EL (cell line): ENCODE measurements around the gene ZNF407.

Source experiments
- DNase-seq: peaks from one replicate; pipeline ENCODE4 v3.0.0-alpha.2; 2016

ZNF407 gene

DNA sequence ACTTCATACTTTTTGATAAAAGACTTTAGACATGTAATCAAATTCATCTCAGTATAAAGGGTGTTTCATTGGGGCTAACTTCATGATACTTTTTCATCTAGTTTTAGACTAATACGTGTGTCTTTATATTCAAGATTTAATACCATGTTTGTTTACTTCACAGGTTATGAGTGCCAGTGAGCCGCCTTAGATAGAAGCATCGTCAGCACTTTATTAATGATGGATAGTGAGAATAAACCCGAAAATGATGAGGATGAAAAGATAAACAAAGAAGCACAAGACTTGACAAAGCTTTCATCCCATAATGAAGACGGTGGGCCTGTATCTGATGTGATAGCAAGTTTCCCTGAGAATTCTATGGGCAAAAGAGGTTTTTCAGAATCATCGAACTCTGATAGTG is 33.1 kb downstream of the ZNF407 start:
- no peak for DNase-seq

DNA sequence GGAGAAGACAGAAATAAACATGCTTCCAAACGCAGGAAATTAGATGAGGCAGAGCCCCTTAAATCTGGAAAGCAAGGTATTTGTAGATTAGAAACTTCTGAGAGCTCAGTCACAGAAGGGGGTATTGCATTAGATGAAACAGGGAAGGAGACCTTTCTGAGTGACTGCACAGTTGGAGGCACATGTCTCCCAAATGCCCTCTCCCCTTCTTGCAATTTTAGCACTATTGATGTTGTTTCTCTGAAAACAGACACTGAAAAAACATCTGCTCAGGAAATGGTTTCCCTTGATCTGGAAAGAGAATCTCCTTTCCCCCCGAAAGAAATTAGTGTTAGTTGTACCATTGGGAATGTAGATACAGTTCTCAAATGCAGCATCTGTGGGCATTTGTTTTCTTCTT is 33.5 kb downstream of the ZNF407 start:
- no peak for DNase-seq

DNA sequence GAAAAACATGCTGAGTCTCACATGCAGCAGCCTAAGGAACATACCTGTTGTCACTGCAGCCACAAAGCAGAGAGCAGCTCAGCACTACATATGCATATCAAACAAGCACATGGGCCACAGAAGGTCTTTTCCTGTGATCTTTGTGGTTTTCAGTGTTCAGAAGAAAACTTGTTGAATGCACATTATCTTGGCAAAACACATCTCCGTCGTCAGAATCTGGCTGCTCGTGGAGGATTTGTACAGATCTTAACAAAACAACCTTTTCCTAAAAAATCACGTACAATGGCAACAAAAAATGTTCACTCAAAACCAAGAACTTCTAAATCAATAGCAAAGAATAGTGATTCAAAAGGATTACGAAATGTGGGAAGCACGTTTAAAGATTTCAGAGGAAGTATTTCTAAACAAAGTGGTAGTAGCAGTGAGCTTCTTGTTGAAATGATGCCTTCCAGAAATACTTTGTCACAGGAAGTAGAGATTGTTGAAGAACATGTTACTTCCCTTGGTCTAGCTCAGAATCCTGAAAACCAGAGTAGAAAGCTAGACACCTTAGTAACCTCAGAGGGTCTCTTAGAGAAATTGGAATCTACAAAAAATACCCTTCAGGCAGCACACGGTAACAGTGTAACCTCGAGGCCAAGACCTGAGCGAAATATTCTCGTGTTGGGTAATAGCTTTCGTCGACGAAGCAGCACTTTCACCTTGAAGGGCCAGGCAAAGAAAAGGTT is 34.1 kb downstream of the ZNF407 start:
- DNase-seq = peak; percentile 50

DNA sequence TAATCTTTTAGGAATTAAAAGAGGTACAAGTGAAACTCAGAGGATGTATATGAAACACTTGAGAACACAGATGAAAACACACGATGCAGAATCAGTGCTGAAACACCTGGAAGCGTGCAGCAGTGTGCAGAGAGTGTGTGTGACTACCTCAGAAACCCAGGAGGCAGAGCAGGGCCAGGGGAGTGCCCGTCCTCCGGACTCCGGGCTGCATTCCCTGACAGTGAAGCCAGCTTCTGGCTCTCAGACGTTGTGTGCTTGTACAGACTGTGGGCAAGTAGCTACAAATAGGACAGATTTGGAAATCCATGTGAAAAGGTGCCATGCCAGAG is 34.6 kb downstream of the ZNF407 start:
- no peak for DNase-seq

DNA sequence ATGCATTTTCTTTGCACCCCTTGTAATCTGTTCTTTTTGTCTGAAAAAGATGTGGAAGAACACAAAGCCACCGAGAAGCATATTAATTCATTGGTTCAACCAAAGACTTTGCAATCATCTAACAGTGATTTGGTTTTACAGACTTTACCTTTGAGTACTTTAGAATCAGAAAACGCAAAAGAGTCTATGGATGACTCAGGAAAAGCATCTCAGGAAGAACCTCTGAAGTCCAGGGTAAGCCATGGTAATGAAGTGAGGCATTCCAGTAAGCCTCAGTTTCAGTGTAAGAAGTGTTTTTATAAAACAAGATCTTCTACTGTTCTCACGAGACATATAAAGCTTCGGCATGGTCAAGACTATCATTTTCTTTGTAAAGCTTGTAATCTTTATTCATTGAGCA is 35.2 kb downstream of the ZNF407 start:
- DNase-seq = no peak

DNA sequence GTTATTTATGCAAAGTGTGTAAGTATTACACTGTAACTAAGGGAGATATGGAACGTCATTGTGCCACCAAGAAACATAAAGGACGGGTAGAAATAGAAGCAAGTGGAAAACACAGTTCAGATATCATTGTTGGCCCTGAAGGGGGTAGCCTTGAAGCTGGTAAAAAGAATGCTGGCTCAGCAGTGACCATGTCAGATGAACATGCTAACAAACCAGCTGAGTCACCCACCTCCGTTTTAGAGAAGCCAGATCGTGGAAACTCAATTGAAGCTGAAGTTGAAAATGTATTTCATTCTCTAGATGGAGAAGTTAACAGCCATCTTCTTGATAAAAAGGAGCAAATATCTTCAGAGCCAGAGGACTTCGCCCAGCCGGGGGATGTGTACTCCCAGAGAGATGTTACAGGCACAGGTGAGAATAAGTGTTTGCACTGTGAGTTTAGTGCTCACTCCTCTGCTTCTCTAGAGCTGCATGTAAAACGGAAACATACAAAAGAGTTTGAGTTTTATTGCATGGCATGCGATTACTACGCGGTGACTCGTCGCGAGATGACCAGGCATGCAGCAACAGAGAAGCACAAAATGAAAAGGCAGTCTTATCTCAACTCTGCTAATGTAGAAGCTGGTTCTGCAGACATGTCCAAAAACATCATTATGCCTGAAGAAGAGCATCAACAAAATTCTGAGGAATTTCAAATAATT is 36.1 kb downstream of the ZNF407 start:
- DNase-seq = peak; percentile 55

DNA sequence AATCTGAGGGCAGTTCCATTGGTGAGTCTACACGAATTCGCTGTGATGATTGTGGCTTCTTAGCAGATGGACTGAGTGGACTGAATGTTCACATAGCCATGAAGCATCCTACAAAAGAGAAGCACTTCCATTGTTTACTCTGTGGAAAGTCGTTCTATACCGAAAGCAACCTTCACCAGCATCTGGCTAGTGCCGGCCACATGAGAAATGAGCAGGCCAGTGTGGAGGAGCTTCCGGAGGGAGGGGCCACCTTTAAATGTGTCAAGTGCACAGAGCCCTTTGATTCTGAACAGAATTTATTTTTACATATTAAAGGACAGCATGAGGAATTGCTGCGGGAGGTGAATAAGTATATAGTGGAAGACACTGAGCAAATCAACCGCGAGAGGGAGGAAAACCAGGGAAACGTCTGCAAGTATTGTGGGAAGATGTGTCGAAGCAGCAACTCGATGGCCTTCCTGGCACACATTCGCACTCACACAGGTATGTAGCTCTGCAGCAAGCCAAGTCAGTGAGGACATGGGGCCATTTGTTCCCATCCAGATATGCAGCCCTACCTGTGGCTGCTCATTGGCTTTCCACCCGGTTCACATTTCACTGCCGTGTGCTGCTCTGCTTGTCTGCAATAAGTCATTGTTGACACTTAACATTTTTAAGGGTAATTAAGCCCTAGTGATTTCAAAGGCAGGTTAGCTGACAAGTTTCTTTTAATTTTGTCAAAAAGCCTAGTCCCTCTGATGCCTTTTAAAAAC is 37.7 kb downstream of the ZNF407 start:
- no peak for DNase-seq

DNA sequence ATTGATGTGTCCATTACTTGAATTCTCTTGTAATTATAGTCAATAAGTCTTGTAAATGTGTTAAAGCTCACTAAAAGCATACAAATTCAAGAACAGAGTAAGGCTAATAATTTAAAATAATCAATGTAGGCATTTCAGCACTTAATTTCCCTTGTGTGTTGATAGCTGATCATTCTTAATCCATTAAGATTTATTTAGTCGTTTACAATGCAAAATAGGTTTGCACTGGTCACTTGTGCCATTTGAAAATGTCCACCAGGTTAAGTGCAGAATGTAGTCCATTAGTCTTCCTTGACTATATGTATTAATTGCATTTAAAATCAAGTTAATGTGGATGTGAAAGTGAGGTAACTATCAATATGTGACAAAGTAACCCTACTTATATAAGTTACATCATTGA is 39.4 kb downstream of the ZNF407 start:
- DNase-seq = no peak

DNA sequence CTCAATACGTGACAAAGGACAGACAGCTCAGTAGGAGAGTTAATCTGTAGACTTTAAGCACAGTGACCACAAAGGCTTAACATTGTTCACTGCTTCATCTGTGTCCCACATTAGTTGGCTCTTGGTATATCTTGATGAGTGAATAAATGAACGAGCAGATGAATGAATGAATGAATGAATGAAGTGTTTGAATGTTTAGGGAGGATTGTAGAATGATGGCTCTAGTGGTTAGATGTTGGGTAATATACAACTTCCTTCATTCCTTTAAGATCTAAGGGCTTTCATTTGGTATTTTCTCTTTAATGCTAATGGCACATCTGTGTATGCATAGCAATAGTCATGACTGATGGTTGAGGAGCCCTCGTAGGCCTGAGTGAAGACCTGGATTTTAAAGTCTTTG is 40.5 kb downstream of the ZNF407 start:
- DNase-seq = no peak

DNA sequence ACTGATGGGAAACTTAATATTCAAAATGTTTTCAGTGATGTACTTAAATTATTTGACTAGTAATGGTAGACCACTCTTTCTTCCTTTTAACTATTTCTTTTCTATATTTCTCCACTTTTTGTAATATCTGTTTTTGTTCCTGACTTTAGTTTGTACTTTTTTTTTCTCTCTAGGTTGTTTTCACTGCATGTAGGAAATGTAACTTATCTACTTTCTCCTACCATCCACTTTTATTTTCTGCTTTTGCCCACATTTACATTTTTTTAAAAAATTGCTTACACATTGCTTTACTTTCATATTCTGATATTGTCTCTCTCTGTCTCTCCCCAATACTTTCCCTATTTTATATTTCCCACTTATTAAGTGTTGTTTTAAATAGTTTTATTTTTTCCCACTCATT is 47.0 kb downstream of the ZNF407 start:
- DNase-seq = no peak

DNA sequence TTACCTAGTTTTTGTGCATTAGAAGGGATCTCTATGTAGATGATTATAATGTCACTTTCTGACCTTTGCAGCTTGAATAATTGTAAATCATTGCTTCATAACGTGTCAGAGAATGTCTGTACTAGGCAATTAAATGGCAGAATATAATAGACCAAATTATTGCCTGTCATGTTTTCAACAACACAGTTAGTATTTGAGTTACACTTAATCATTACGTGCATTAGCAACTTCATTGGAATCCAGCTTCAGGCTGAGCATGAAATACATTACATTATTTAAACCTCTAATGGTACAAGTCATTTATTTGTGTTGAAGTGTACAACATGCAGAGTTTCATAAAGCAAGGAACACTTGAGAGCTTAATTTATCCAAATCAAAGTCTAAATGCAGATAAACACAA is 48.0 kb downstream of the ZNF407 start:
- DNase-seq = peak; percentile 32

DNA sequence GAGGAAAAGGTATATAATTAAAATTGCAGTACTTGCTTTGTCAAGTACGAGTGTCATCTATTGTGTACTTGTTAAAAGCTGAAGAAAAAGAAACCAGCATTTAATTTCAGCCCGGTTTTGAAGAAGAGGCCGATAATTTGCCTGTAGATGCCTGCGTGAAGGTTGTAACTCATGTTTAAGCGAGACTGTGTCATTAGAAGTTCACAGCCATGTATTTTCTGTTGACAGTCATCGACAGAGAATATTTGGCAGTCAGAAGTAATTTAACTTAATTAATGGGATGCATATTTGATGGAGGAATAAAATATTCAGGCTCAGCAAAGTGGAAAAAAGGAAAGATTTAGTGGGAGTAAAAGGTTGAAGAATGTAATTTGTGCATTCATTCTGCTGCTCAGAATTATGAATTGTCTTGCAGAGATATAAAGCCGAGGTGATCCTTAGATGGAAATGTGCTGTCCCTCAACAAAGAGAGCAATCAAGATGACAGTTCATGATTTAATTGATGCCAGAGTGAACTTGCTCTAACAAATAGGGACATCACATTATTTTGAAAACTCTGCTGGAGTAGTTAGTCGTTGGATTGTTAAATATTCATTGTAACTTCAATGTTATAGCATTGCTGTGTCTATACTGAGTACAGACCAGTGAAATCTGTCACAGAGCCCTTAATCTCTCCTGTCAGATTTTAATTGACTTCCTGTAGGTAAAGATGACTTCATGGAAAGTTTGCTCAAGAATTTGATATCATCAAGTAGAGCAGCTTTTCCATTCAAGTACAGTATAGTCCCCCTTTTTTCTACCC is 53.9 kb downstream of the ZNF407 start:
- DNase-seq = no peak

DNA sequence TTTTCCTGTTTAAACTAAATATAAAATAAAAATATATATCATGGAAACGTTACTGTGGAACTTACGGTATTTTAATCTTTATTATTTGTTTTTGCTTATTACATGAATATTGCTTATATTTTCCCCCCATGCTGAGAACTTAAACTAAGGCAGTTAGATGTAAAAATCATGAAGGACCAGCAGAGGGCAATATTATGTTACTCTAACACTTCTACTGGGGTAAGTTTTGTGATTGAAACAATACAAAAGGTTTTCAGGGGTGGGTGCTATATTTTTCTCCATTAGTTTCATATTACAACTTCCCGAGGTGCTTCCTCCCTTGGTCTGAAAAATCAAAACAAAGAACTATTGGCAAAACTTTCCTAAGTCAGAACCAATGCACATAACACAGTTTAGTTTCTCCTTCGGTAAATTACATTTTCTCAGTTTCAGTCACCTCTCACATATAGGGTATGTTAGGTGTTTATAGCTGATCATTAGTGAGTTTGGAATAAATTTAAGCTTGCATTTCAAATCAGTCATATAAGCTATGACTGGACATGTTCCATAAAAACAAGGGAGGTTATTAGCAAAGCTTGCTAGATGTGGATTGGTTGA is 54.8 kb downstream of the ZNF407 start:
- peak; percentile 47 for DNase-seq

DNA sequence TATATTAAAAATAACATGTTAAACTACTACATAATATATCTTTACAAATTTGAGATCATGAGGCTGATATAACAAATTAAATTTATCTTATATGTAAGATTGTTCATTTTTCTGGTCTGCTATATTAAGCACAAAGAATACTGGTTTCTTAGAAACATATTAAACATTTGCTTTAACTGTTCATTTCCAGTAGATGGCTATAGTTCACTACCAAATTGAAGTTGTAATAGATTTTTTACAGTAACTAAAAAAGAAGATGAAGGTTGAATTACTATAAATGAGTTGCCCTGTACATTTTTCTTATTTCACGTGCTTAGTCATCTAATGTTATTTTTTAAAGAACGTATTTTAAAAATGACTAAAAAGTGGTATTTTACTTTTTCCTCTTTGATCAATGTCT is 57.0 kb downstream of the ZNF407 start:
- DNase-seq = peak; percentile 11

DNA sequence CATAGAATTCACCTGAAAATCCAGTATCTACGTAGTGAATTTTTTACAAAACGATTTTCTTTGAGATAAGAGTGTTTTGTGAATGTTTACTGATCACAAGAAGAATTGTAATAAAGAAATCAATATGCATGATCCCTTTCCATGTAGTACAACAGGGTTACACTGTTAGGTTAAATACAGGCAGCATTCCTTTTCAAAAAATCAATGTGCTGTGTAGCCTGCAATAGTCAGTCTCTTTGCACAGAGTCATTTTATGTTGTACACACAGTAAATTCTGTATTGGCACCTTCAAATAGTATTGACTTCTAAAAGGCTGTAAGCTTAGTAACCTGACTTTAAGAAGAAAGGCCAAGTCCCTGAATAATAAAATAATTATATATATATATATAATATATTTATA is 63.3 kb downstream of the ZNF407 start:
- DNase-seq = no peak

DNA sequence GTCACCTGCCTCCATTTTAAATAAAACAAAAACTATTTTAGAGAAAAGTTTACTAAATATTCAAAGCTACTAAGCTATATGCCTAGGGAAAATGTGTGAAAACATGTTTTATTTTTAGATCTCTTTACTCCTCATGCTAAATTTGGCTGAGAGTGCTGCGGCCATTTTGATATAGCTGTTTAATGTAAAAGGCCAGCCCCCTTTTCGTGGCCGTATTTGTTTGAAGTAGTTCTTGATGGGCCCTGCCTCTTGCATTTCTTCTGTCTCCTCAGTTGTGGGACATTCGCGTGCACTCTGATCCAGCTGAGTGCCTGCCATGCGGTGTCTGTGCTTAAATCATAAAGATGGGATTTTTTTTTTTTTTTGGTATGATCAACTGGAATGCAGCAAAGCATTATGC is 64.0 kb downstream of the ZNF407 start:
- no peak for DNase-seq

DNA sequence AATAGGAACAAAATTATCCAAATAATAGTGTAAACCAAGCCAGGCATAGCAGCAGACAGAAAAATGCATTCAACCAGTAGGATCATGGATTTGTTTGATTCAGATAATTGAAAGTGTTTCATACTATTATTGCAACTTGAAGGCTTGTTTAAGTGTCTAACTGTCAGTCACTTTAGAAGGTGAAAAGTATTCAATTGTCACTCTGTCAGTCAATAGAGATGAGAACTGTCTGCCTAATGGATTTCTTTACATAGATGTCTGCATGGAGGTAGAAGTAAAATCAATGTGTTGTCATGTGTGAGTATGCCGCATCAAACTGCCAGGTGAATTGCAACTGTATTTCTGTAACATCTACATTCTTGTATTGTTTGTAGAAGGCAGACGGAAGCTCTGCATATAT is 65.0 kb downstream of the ZNF407 start:
- DNase-seq = no peak

DNA sequence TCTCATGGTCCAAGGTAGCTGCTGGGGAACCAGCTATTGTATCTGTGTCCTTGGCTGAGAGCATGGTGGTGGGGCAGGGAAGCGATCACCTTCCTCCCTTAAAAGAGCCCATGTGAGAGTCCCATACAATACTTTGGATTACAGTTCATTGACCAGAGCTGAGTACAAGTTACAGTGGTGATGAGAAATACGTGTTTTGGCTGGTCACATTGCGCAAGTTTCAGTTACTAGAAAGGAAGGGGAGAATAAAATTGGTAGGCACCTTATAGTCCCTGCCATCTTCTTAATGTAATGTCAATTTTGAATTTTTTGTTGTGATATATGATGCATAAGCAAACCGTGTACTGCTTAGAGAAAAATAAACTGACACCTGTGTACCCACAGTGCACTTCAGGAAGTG is 67.7 kb downstream of the ZNF407 start:
- no peak for DNase-seq

DNA sequence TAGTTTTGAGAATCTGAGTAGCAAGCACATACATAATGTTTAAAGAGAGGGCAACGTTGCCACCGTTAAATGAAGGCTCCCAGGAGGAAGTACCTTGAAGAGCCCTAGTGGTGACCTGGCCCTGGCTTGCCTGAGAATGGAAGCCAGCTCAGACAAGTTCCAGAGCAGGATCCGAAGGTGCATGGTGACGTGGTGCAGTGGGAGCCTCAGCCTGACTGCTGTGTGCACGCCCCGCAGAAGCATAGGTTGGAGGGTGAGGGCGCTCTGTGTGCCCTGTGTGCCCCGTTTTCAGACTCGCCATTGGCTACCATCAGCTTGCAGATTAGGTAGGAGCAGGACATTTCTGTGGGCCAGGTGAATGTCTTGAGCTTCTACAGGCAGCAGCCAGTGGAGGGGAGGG is 68.2 kb downstream of the ZNF407 start:
- no peak for DNase-seq

DNA sequence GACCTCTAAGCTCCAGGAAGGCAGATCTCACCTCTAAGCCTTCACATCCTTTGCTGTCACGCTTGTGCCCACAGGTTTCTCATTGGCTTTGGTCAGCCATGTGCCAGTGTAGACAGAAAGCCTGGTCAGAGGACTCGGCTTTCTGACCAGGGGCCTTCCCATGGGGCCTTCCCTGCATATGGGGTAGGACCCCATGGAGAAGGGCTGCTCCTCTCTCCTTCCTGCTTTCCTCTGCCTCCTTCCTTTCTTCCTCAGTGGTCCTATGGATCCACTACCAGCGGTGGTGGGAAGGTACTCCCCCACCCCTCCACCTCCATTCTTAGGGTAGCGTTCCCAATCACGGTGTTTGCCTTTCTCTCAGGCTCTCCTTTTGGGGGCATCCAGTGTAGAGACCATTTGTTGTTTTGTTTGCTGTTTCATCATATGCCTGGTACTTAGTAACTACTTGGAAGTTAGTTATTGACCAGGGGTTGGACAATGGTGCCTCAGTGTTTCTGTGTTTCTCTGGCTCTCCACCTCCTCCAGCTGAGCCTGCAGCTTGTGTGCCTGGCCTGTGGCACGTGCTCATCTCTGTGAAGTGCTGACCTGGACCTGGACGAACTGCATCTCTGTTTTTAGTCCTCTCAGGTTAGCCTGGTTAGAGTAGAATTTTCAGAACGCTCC is 71.6 kb downstream of the ZNF407 start:
- no peak for DNase-seq

DNA sequence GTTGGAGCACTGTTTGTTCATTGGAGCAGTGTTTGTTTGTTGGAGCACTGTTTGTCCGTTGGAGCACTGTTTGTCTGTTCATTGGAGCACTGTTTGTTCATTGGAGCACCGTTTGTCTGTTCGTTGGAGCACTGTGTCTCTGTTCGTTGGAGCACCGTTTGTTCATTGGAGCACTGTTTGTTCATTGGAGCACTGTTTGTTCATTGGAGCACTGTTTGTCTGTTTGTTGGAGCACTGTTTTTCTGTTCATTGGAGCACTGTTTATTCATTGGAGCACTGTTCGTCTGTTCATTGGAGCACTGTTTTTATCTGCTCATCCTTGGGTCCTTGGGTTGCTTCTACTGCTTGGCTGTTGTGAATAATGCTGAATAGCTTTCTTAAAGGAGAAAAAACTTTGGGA is 74.7 kb downstream of the ZNF407 start:
- no peak for DNase-seq

DNA sequence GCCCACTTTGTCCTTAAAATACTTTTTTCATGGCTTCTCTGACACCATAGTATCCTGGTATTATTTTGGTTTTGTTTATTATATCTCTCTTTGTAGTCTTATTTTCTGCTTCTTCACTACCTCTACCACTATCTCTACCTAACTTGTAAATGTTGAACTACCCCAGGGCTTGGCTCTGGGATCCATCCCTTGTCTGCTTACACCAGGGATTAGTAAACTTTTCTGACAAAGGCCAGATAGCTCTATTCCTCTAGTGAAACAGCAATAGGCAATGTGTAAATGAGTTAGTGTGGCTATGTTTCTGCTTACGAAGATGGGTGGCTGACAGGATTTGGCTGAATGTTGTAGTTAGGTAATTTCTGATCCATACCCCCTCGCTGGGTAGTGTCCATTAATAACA is 76.8 kb downstream of the ZNF407 start:
- no peak for DNase-seq
